GM19397 (cell line): ENCODE data around the gene CFHR5.
"Not testable (repeated sequence)": the region's sequence is repeated elsewhere in the genome, so short reads cannot be mapped to it uniquely, and the experiment has no call there.

Experiments used
- ATAC-seq: cut with Tn5 transposase; IDR thresholded peaks from one replicate; pipeline ENCODE4 v1.9.1; 2021; ENCODE audit warnings: mild to moderate bottlenecking, moderate library complexity; ENCODE audit not compliant: unreplicated experiment

Gene CFHR5

GRCh38 chr1:196977278-196977677, at the start of gene CFHR5:
Gene CFHR5 (plus strand): TSS chr1:196977556. CDS start chr1:196977665, 109 bp downstream.
- ATAC-seq: no peak

GRCh38 chr1:196932853-196933252, 44.5 kb upstream of the CFHR5 start:
- ATAC-seq: not testable (repeated sequence)

DNA sequence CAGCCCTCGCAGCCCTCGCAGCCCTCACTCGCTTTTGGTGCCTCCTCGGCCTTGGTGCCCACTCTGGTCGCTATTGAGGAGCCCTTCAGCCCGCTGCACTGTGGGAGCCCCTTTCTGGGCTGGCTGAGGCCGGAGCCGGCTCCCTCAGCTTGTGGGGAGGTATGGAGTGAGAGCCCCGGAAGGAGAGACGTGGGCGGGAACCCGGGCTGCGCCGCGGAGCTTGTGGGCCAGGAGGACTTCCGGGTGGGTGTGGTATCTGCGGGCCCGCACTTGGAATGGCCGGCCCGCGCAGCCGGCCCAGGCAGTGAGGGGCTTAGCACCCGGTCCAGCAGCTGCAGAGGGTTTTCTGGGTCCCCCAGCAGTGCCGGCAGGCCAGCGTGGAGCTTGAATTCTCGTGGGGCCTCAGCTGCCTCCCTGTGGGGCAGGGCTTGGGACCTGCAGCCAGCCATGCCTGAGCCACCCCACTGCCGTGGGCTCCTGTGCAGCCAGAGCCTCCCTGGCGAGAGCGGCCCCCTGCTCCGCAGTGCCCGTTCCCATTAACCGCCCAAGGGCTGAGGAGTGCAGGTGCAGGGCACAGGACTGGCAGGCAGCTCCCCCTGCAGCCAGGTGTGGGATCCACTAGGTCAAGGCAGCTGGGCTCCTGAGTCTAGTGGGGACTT, 43.7 kb upstream of the CFHR5 start:
- no peak for ATAC-seq

GRCh38 chr1:196941474-196941873, 35.9 kb upstream of the CFHR5 start:
- ATAC-seq: not testable (repeated sequence)

DNA sequence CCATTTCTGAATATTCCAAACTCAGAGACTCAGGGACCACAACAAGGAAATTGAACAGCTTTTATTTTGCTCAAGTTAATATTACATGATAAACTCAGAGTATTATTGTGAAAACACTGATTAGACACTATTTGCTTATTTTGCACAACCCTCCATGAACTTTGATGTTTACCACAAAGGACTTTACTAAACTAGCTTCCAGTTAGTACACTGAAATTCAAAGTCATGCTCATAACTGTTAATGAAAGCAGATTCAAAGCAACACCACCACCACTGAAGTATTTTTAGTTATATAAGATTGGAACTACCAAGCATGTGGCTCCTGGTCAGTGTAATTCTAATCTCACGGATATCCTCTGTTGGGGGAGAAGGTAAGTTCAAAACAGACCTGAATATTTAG, 33.8 kb upstream of the CFHR5 start, which contains the start of gene CFHR2:
Gene CFHR2 (plus strand): TSS at position 171 of the 400 bp plus-strand sequence. CDS start 143 bp downstream, at position 314.
- not testable (repeated sequence) for ATAC-seq

GRCh38 chr1:196951711-196952394, 25.5 kb upstream of the CFHR5 start:
- peak; percentile 82 for ATAC-seq

DNA sequence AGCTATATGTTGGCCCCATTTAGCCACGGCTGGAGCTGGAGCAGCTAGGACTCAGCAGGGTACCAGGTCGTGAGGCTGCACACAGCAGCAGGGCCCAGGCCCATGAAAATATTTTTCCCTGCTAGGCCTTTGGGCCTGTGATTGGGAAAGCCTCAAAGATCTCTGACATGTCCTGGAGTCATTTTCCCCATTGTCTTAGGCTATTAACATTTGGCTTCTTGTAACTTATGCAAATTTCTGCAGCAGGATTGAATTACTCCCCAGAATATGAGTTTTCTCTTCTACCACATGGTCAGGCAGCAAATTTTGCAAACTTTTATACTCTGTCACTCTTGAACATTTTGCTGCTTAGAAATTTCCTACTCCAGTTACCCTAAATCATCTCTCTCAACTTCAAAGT, 22.6 kb upstream of the CFHR5 start:
- no peak for ATAC-seq

DNA sequence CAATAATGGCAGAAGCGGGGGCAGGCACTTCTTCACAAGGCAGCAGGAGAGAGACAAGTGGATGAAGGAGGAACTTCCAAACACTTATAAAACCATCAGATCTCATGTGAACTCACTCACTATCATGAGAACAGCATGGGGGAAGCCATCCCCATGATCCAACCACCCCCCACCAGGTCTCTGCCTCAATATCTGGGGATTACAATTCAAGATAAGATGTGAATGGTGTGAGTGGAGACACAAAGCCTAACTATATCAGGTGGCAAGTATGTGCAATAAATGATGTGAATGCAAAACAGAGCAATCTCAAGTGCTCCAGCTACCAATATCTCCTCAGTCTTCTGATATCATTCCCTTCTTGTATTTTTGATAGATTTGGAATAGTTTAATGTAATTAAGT, 21.4 kb upstream of the CFHR5 start:
- no peak for ATAC-seq

GRCh38 chr1:196960854-196961253, 16.5 kb upstream of the CFHR5 start:
- no peak for ATAC-seq

- ATAC-seq: no peak
These were observed 7.2 kb upstream of the CFHR5 start for GRCh38 chr1:196970182-196970581.

DNA sequence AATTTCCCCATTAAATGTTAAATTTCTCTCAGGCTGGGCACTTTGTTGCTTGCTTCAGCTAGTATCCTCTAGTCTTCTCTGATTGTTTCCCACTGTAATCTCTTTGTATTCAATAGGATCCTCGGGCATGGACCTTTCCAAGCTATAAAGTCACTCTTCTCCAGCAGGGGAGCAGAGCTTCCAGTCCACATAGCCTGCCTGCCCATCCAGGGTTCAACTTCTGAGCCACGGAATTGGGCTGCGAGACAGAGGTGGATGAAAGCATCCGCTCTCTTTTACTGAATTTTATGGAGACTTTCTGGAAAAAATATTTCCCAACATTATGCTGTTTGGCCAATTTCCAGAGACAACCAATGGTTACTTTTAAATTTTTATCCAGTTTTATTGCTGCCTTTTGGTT, 1.1 kb upstream of the CFHR5 start:
- ATAC-seq: no peak

DNA sequence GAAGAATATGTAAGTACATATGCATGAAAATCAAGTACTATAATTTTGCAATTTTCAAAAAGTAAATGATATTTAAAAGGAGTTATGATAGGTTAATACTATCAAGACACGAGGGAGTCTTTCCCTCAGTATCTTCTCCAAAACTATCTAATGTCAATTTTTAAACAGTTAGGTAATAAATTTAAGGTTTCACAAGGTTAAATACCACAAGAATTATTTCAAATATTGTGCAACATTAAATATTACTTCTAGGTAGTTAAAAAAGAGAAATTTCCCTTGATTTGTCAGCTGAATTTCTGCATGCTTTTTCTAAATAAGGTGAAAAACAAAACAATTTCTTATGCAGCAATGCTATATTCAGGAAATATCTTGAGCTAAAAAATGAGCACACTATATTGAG, 3.5 kb downstream of the CFHR5 start:
- ATAC-seq: no peak

- ATAC-seq: not testable (repeated sequence)
These were observed 4.9 kb downstream of the CFHR5 start for GRCh38 chr1:196982247-196982646.

- ATAC-seq: not testable (repeated sequence)
These were observed 14.7 kb downstream of the CFHR5 start for GRCh38 chr1:196991919-196992651.

GRCh38 chr1:196993916-196994315, 16.6 kb downstream of the CFHR5 start:
- ATAC-seq: no peak

GRCh38 chr1:196997423-196997822, 20.1 kb downstream of the CFHR5 start:
- no peak for ATAC-seq

DNA sequence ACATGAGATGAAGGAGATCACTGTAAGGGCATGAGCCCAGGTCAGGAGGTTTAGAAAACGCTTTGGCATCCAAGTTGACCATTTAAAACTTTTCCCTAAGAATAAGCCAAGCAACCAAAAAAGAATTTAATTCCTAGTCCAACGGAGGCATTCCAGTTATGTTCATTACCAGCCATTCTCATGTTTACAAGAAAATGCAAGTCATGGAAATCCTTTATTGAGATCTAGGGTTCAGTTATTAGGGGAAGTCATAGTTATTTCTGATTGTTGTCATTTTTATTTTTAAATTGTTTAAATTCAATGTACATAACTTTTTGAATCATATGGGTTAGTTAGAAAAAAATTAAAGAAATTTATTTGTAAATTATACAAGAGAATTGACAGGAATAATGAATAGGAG, 24.5 kb downstream of the CFHR5 start:
- no peak for ATAC-seq

DNA sequence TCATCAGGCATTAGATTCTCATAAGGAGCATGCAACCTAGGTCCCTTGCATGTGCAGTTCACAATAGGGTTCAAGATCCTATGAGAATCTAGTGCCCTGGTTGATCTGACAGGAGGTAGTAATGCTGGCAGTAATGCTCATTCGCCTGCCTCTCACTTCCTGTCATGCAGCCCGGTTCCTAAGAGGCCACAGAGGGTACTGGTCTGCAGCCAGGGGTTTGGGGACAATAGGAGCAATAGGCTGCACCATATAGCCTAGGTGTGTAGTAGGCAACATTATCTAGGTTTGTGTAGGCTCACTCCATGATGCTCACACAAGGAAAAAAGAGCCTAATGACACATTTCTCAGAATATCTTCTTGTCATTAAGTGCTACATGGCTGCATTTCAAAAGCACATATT, 25.8 kb downstream of the CFHR5 start:
- ATAC-seq: no peak

- no peak for ATAC-seq
These were observed 31.5 kb downstream of the CFHR5 start for GRCh38 chr1:197008861-197009260.

- no peak for ATAC-seq
These were observed 34.3 kb downstream of the CFHR5 start for GRCh38 chr1:197011614-197012013.

GRCh38 chr1:197013234-197013633, 35.9 kb downstream of the CFHR5 start:
- ATAC-seq: no peak

DNA sequence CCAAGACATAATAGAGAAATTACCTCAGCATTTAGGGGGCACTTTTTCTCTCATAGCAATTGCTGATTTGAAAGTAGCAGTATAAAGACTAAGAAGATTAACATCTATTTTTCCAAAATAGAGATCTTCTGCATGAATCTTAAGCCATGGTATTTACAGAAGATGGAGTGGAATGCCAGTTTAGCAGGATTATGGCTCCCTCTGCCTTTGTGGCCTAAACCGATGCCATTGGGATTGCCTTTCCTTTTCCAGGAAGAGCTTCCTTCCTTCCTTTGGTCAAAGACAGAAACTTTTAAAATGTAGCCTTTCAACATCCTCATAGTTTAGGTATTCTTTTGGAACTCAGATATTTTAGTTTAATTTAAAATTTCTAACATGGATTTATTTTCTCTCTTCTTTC, 39.4 kb downstream of the CFHR5 start:
- ATAC-seq: no peak
